Upper lobe of left lung (tissue), 6 donors: Measurements from ENCODE around the gene AASDH. TPM values are rescaled to one million over a fixed set of nuclear protein-coding genes. Genes with fewer than 3 reads are reported as not detected.
"Not testable (repeated sequence)": the region's sequence is repeated elsewhere in the genome, so short reads cannot be mapped to it uniquely, and the experiment has no call there.

Source experiments
- ATAC-seq, 2 donors: fragments of 200-7000 bp; cut with Tn5 transposase; one replicate each; pipeline ENCODE4 v1.9.1; 2022; ENCODE audit warnings: mild to moderate bottlenecking in 2 of 2, moderate library complexity in 2 of 2; ENCODE audit not compliant: low FRiP score in 2 of 2
- DNase-seq, 2 donors: peaks; one replicate each; pipeline ENCODE4 v3.0.0-alpha.2; 2019 to 2020
- H3K27ac ChIP-seq, 4 donors: fragments of 200-600 bp; sonication (generic); one replicate each; pipeline ENCODE4 v1.5.1; 2016 to 2019
- H3K27me3 ChIP-seq, 4 donors: fragments of 200-600 bp; sonication (generic); one replicate each; pipeline ENCODE4 v1.5.1; 2017 to 2019
- H3K36me3 ChIP-seq, 4 donors: fragments of 200-600 bp; sonication (generic); one replicate each; pipeline ENCODE4 v1.5.1; 2016 to 2019
- H3K4me1 ChIP-seq, 4 donors: fragments of 200-600 bp; sonication (generic); one replicate each; pipeline ENCODE4 v1.5.1; 2018 to 2019
- H3K4me3 ChIP-seq, 4 donors: fragments of 200-600 bp; sonication (generic); one replicate each; pipeline ENCODE4 v1.5.1; 2017 to 2019; ENCODE audit warnings: mild to moderate bottlenecking in 2 of 4, moderate library complexity in 1 of 4
- H3K9me3 ChIP-seq, 4 donors: fragments of 200-600 bp; sonication (generic); one replicate each; pipeline ENCODE4 v1.5.1; 2018 to 2019
- CTCF ChIP-seq, 6 experiments: fragments of 450-650 bp in 4 of 6; fragments of 200-600 bp in 2 of 6; sonication (generic) in 2 of 6; IDR thresholded peaks; one replicate each; pipeline ENCODE4 v1.5.1; 2016 to 2019; ENCODE audit warnings: antibody characterized with exemption in 6 of 6
- EP300 ChIP-seq, 4 donors: sonication (generic); formaldehyde crosslinking; IDR thresholded peaks; one replicate each; pipeline ENCODE4 v1.5.1; 2017; ENCODE audit warnings: antibody characterized with exemption in 4 of 4, control low read depth in 2 of 4
- POLR2A ChIP-seq, 4 donors: fragments of 450-650 bp; IDR thresholded peaks; one replicate each; pipeline ENCODE4 v1.5.1; 2016 to 2017; ENCODE audit warnings: antibody characterized with exemption in 4 of 4, mild to moderate bottlenecking in 2 of 4
- POLR2AphosphoS5 ChIP-seq, 2 donors: sonication (generic); formaldehyde crosslinking; IDR thresholded peaks; one replicate each; pipeline ENCODE4 v1.5.1; 2017; ENCODE audit warnings: antibody characterized with exemption in 2 of 2
- WGBS, 2 donors: methylation state at CpG; one replicate each; pipeline ENCODE4 v1.1.5; 2017 to 2018; 5-methylcytosine and 5-hydroxymethylcytosine counted together
- total RNA-seq, 6 donors: library from RNA; depleted of rRNA in 4 of 6; stranded (reverse); fragments of >200 nt in 4 of 6; gene quantifications; one replicate each; pipeline versions ENCODE4 v1.1.0 to v1.2.1, GENCODE V29; 2016 to 2021
- donor health status: DM: no; HTN: no; CAD: no; lungs with moderate emphysema.
- donor health status: DM: no; HTN: yes; CAD: no; lungs with severe emphysema.

The AASDH gene
- total RNA-seq, 6 donors from 2014 or later: 7.1 to 32.5 (median 9.5) TPM

GRCh38 chr4:56374956-56375355 is 12.3 kb downstream of the AASDH start:
- no peak for ATAC-seq
- no peaks in the 10 kb centered on the region for H3K4me1 ChIP-seq
- no peaks in the 10 kb centered on the region for H3K27me3 ChIP-seq
- TF ChIP-seq CTCF (IDR thresholded peaks at IDR 0.05) (no peak), POLR2A (IDR thresholded peaks at IDR 0.05) (no peak), POLR2AphosphoS5 (IDR thresholded peaks at IDR 0.05) (no peak), EP300 (IDR thresholded peaks at IDR 0.05) (no peak)
- no peak overlapping the region for H3K27ac ChIP-seq
- no peaks in the 10 kb centered on the region for H3K9me3 ChIP-seq
- H3K4me3 ChIP-seq: no peak overlapping the region
- DNase-seq: no peak
- H3K36me3 ChIP-seq: peaks cover 0 to 6% (median under 1%) of the 10 kb centered on the region in 4 donors
- 82 to 85% methylated on average over 1 of the region's 1 CpG for WGBS, 2 donors

GRCh38 chr4:56372774-56373173 is 14.5 kb downstream of the AASDH start:
- DNase-seq: no peak

GRCh38 chr4:56371426-56372220 is 15.7 kb downstream of the AASDH start:
- Histone ChIP-seq H3K27me3 (no peaks in the 10 kb centered on the region), H3K9me3 (no peaks in the 10 kb centered on the region), H3K4me3 (no peak overlapping the region), H3K36me3 (peaks cover 0 to 12% (median 3%) of the 10 kb centered on the region in 4 donors), H3K4me1 (no peaks in the 10 kb centered on the region), H3K27ac (peak overlapping the region in 1 of 4 donors; percentile 1)
- WGBS, 2 donors: 52 to 67% methylated on average over 8 of the region's 8 CpGs
- DNase-seq: no peak
- TF ChIP-seq EP300 (IDR thresholded peaks at IDR 0.05): no peak
- TF ChIP-seq POLR2A (IDR thresholded peaks at IDR 0.05): no peak
- no peak for TF ChIP-seq CTCF (IDR thresholded peaks at IDR 0.05)
- no peak for TF ChIP-seq POLR2AphosphoS5 (IDR thresholded peaks at IDR 0.05)
- ATAC-seq: no peak

More at GRCh38 chr4:56372774-56373173, 14.5 kb downstream of the AASDH start:
- TF ChIP-seq CTCF (IDR thresholded peaks at IDR 0.05) (no peak), POLR2AphosphoS5 (IDR thresholded peaks at IDR 0.05) (no peak), POLR2A (IDR thresholded peaks at IDR 0.05) (no peak), EP300 (IDR thresholded peaks at IDR 0.05) (no peak)
- Histone ChIP-seq H3K27me3 (no peaks in the 10 kb centered on the region), H3K36me3 (peaks cover 0 to 12% (median 3%) of the 10 kb centered on the region in 4 donors), H3K27ac (no peak overlapping the region), H3K4me3 (no peak overlapping the region), H3K9me3 (no peaks in the 10 kb centered on the region), H3K4me1 (no peaks in the 10 kb centered on the region)
- WGBS, 2 donors: 0% methylated on average over 1 of the region's 1 CpG
- no peak for ATAC-seq

GRCh38 chr4:56370377-56370776 is 16.9 kb downstream of the AASDH start:
- no peak overlapping the region for H3K27ac ChIP-seq
- H3K4me3 ChIP-seq: no peak overlapping the region
- ATAC-seq (no peak), DNase-seq (no peak)
- H3K27me3 ChIP-seq: no peaks in the 10 kb centered on the region
- no peaks in the 10 kb centered on the region for H3K4me1 ChIP-seq
- H3K9me3 ChIP-seq: no peaks in the 10 kb centered on the region
- peaks cover 0 to 12% (median 3%) of the 10 kb centered on the region in 4 donors for H3K36me3 ChIP-seq
- TF ChIP-seq POLR2A (IDR thresholded peaks at IDR 0.05) (no peak), CTCF (IDR thresholded peaks at IDR 0.05) (no peak), POLR2AphosphoS5 (IDR thresholded peaks at IDR 0.05) (no peak), EP300 (IDR thresholded peaks at IDR 0.05) (no peak)
- WGBS, 2 donors: 95 to 98% methylated on average over 3 of the region's 3 CpGs

GRCh38 chr4:56362981-56363380 is 24.3 kb downstream of the AASDH start:
- ATAC-seq, H3K36me3 ChIP-seq, H3K27me3 ChIP-seq, H3K27ac ChIP-seq, H3K9me3 ChIP-seq, H3K4me3 ChIP-seq, H3K4me1 ChIP-seq: not testable (repeated sequence)
- peak in 1 of 2 donors; percentile 65 for DNase-seq
- 96 to 98% methylated on average over 12 of the region's 12 CpGs for WGBS, 2 donors
